IMR-90 (cell line): ENCODE measurements around the gene MFRP.

Source experiments
- CEBPB ChIP-seq: IDR thresholded peaks from 2 replicates; pipeline ENCODE4 v1.6.1; 2012; ENCODE audit warnings: low read depth, low read length, improper control_type of control experiment
- CTCF ChIP-seq: conservative IDR thresholded peaks from 2 replicates; pipeline ENCODE4 v1.5.1; 2012; ENCODE audit warnings: mild to moderate bottlenecking, low read depth, low read length, improper control_type of control experiment
- MAZ ChIP-seq: IDR thresholded peaks from 2 replicates; pipeline ENCODE4 v1.6.1; 2012; ENCODE audit warnings: low read depth, mild to moderate bottlenecking, low read length, improper control_type of control experiment, moderate library complexity, borderline replicate concordance
- MXI1 ChIP-seq: IDR thresholded peaks from 2 replicates; pipeline ENCODE4 v1.6.1; 2012; ENCODE audit warnings: low read depth, mild to moderate bottlenecking, low read length, moderate library complexity, borderline replicate concordance
- RFX5 ChIP-seq: IDR thresholded peaks from 2 replicates; pipeline ENCODE4 v1.8.0; 2012; ENCODE audit warnings: low read depth, mild to moderate bottlenecking, low read length, moderate library complexity

GRCh38 chr11:119382101-119382500 is 35.6 kb upstream of the MFRP start:
- TF ChIP-seq CTCF: no peak
- no peak for TF ChIP-seq MXI1
- no peak for TF ChIP-seq RFX5
- TF ChIP-seq CEBPB: no peak
- no peak for TF ChIP-seq MAZ
